PC-3 (cell line): ENCODE measurements around the gene FOXO4.

ENCODE experiments used
- CTCF ChIP-seq: fragments of 300-600 bp; sonication (generic); conservative IDR thresholded peaks from 2 replicates; pipeline ENCODE4 v1.5.1; 2017; ENCODE audit warnings: antibody characterized with exemption, low read depth, mild to moderate bottlenecking, low read length
- EZH2 ChIP-seq: fragments of 300-600 bp; sonication (generic); IDR thresholded peaks from one replicate; pipeline ENCODE4 v1.6.1; 2017; ENCODE audit warnings: antibody characterized with exemption, mild to moderate bottlenecking, low read length; ENCODE audit not compliant: unreplicated experiment
- EZH2phosphoT487 ChIP-seq: fragments of 300-600 bp; sonication (generic); IDR thresholded peaks from 2 replicates; pipeline ENCODE4 v1.6.1; 2018; ENCODE audit warnings: mild to moderate bottlenecking, antibody characterized with exemption, low read length, borderline replicate concordance

DNA sequence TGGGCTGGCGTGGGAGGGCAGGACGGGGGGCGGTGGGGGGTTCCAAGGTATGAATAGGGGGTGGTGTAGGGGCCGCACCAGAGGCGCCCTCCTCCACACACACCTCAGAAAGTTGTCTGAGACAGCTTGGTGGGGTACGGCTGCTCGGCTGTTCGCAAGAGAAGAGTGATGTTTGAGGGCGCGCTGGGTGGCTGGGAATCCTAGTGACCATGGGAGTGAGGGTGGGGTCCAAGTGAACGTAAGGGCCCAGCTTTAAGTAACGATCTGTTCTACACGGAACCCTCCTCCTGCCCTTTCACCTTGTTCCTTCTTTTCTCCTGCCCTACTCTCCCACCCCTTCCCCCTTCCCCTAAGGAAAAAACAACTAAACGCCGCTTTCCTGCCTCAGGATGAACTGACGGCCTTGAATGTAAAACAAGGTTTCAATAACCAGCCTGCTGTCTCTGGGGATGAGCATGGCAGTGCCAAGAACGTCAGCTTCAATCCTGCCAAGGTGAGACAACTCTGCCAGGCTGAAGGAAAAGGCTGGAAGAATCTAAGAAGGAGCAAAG is 23.4 kb downstream of the FOXO4 start:
- TF ChIP-seq EZH2 (no peak), CTCF (no peak), EZH2phosphoT487 (no peak)
